SK-N-SH (cell line): ENCODE data around the gene WWC1. TPM values are rescaled to one million over a fixed set of nuclear protein-coding genes. Genes with fewer than 3 reads are reported as not detected.

Experiments used
- CTCF ChIA-PET: fragments of 300-600, 350-600 bp; formaldehyde crosslinking; extraction: SDS; loops from one replicate; lab custom pipeline; 2021; lab: Yijun Ruan, JAX
- POLR2A ChIA-PET: fragments of 350-600 bp; sonication (Branson Sonifier 250); formaldehyde crosslinking; extraction: SDS; loops from one replicate; lab custom pipeline; 2020; ENCODE audit warnings: antibody characterized with exemption, inconsistent platforms; lab: Yijun Ruan, JAX
- DNase-seq: peaks from one replicate; pipeline ENCODE4 v3.0.0; 2012
- H2AFZ ChIP-seq: fragments of 200-600 bp; sonication (generic); 2 replicates; pipeline ENCODE4 v1.8.1; 2016; ENCODE audit warnings: antibody characterized with exemption, mild to moderate bottlenecking, low read depth
- H3F3A ChIP-seq: fragments of 200-600 bp; sonication (generic); replicated peaks from 2 replicates; pipeline ENCODE3; 2016; ENCODE audit warnings: antibody characterized with exemption, mild to moderate bottlenecking; ENCODE audit not compliant: insufficient read depth
- H3K27ac ChIP-seq, 2 experiments: fragments of 200-500 bp in 1 of 2; fragments of 200-600 bp in 1 of 2; sonication (Bioruptor generic) in 1 of 2; sonication (generic), shearing (Covaris generic) in 1 of 2; 2 replicates each; pipeline versions ENCODE4 v1.5.1 to v1.6.1; 2014 to 2016; ENCODE audit warnings: low read depth in 2 of 2, inconsistent platforms in 1 of 2, low read length in 1 of 2, mild to moderate bottlenecking in 1 of 2, mixed read lengths in 1 of 2
- H3K27me3 ChIP-seq: fragments of 200-600 bp; sonication (generic), shearing (Covaris generic); 2 replicates; pipeline ENCODE4 v1.6.1; 2016; ENCODE audit warnings: mixed run types; ENCODE audit not compliant: insufficient read depth
- H3K36me3 ChIP-seq, 2 experiments: fragments of 200-500 bp in 1 of 2; fragments of 200-600 bp in 1 of 2; sonication (Bioruptor generic) in 1 of 2; sonication (generic) in 1 of 2; replicated peaks in 1 of 2; 2 replicates each; pipeline versions ENCODE3 to v1.5.1; 2014 to 2016; ENCODE audit warnings: low read length in 1 of 2, mild to moderate bottlenecking in 1 of 2; ENCODE audit not compliant: insufficient read depth in 2 of 2, control insufficient read depth in 1 of 2
- H3K4me1 ChIP-seq, 2 experiments: fragments of 200-500 bp in 1 of 2; fragments of 200-600 bp in 1 of 2; sonication (Bioruptor generic) in 1 of 2; sonication (generic), shearing (Covaris generic) in 1 of 2; 2 replicates each; pipeline versions ENCODE4 v1.5.1 to v1.6.1; 2014 to 2016; ENCODE audit warnings: low read depth in 1 of 2, low read length in 1 of 2, mixed run types in 1 of 2; ENCODE audit not compliant: insufficient read depth in 2 of 2, control insufficient read depth in 1 of 2
- H3K4me2 ChIP-seq: fragments of 200-600 bp; sonication (generic), shearing (Covaris generic); 2 replicates; pipeline ENCODE4 v1.6.1; 2017; ENCODE audit warnings: mixed run types
- H3K4me3 ChIP-seq, 2 experiments: fragments of 200-500 bp in 1 of 2; fragments of 200-600 bp in 1 of 2; sonication (Bioruptor generic) in 1 of 2; sonication (generic), shearing (Covaris generic) in 1 of 2; 2 replicates each; pipeline versions ENCODE4 v1.5.1 to v1.8.1; 2014 to 2016; ENCODE audit warnings: low read depth in 2 of 2, inconsistent platforms in 1 of 2, low read length in 1 of 2, mild to moderate bottlenecking in 1 of 2, mixed read lengths in 1 of 2, moderate library complexity in 1 of 2
- H3K79me2 ChIP-seq: fragments of 200-600 bp; sonication (generic); 2 replicates; pipeline ENCODE4 v1.8.1; 2017; ENCODE audit warnings: mild to moderate bottlenecking; ENCODE audit not compliant: insufficient read depth
- H3K9ac ChIP-seq: fragments of 200-600 bp; sonication (generic); 2 replicates; pipeline ENCODE4 v1.6.1; 2017; ENCODE audit warnings: mixed run types
- H3K9me2 ChIP-seq: fragments of 200-600 bp; sonication (generic); 2 replicates; pipeline ENCODE4 v1.6.1; 2017; ENCODE audit warnings: mixed run types
- H3K9me3 ChIP-seq: fragments of 200-600 bp; sonication (generic); 2 replicates; pipeline ENCODE4 v1.6.1; 2017; ENCODE audit warnings: mixed run types, mild to moderate bottlenecking, moderate library complexity
- H4K20me1 ChIP-seq: fragments of 200-600 bp; sonication (generic); 2 replicates; pipeline ENCODE4 v1.6.1; 2017; ENCODE audit warnings: mild to moderate bottlenecking, mixed run types; ENCODE audit not compliant: insufficient read depth
- ELF1 ChIP-seq: IDR thresholded peaks from 2 replicates; pipeline ENCODE4 v1.4.0; 2012
- EP300 ChIP-seq, 2 experiments: IDR thresholded peaks; 2 replicates each; pipeline versions ENCODE4 v1.4.0 to v1.6.1; 2012; ENCODE audit warnings: borderline replicate concordance in 1 of 2, low read depth in 1 of 2, low read length in 1 of 2
- FOSL2 ChIP-seq: IDR thresholded peaks from 2 replicates; pipeline ENCODE4 v1.4.0; 2012; ENCODE audit warnings: low read depth, mild to moderate bottlenecking, moderate library complexity, borderline replicate concordance
- FOXJ3 ChIP-seq: sonication (generic); formaldehyde crosslinking; IDR thresholded peaks from 2 replicates; pipeline ENCODE4 v1.5.1; 2020; ENCODE audit warnings: mild to moderate bottlenecking, missing genetic modification reagents
- FOXM1 ChIP-seq: IDR thresholded peaks from 2 replicates; pipeline ENCODE4 v1.4.0; 2012; ENCODE audit warnings: low read depth, mild to moderate bottlenecking
- GABPA ChIP-seq: IDR thresholded peaks from 2 replicates; pipeline ENCODE4 v1.4.0; 2012; ENCODE audit warnings: low read depth, mild to moderate bottlenecking
- MEF2A ChIP-seq: IDR thresholded peaks from 2 replicates; pipeline ENCODE4 v1.4.0; 2012; ENCODE audit warnings: low read depth, borderline replicate concordance
- MXI1 ChIP-seq: IDR thresholded peaks from 2 replicates; pipeline ENCODE4 v1.6.1; 2012; ENCODE audit warnings: mild to moderate bottlenecking, low read depth, low read length, improper control_type of control experiment
- POLR2AphosphoS5 ChIP-seq: IDR thresholded peaks from 2 replicates; pipeline ENCODE4 v1.6.1; 2012; ENCODE audit warnings: low read depth, low read length
- RAD21 ChIP-seq: IDR thresholded peaks from 2 replicates; pipeline ENCODE4 v1.6.1; 2012; ENCODE audit warnings: mild to moderate bottlenecking, low read length
- REST ChIP-seq: IDR thresholded peaks from 2 replicates; pipeline ENCODE4 v1.6.1; 2012; ENCODE audit warnings: mild to moderate bottlenecking, low read depth, low read length, moderate library complexity
- SIN3A ChIP-seq: IDR thresholded peaks from 2 replicates; pipeline ENCODE4 v1.6.1; 2012; ENCODE audit warnings: low read depth, mild to moderate bottlenecking, low read length, moderate library complexity, borderline replicate concordance
- SMC3 ChIP-seq: IDR thresholded peaks from 2 replicates; pipeline ENCODE4 v1.6.1; 2012; ENCODE audit warnings: low read depth, low read length, improper control_type of control experiment
- TAF1 ChIP-seq: IDR thresholded peaks from 2 replicates; pipeline ENCODE4 v1.6.1; 2012; ENCODE audit warnings: low read depth, mild to moderate bottlenecking, low read length, moderate library complexity, borderline replicate concordance
- TCF12 ChIP-seq: IDR thresholded peaks from 2 replicates; pipeline ENCODE4 v1.4.0; 2012
- YY1 ChIP-seq: IDR thresholded peaks from 2 replicates; pipeline ENCODE4 v1.4.0; 2012; ENCODE audit warnings: low read depth, mild to moderate bottlenecking
- WGBS: methylation state at CpG from one replicate; pipeline ENCODE4 v1.1.6; 2017; ENCODE audit warnings: low lambda C conversion rate; 5-methylcytosine and 5-hydroxymethylcytosine counted together
- polyA plus RNA-seq, 3 experiments: library from polyadenylated mRNA; depleted of rRNA; stranded (reverse); fragments of >200 nt; gene quantifications; 2 replicates each; pipeline ENCODE4 v1.2.3, GENCODE V29; 2012
- TF ChIP-seq, protein P1 (sequence below): fragments of 200-600 bp; sonication (generic); IDR thresholded peaks from 2 replicates; pipeline ENCODE4 v1.6.1; 2017; ENCODE audit warnings: antibody characterized with exemption, mild to moderate bottlenecking, moderate library complexity
- TF ChIP-seq, protein P2 (sequence below): fragments of 150-350 bp; IDR thresholded peaks from 2 replicates; pipeline ENCODE4 v1.6.1; 2017; ENCODE audit warnings: antibody characterized with exemption, low read length, low read depth, borderline replicate concordance
- TF ChIP-seq, protein P3 (sequence below): IDR thresholded peaks from 2 replicates; pipeline ENCODE4 v1.4.0; 2012; ENCODE audit warnings: low read depth
- TF ChIP-seq, protein P4 (sequence below): IDR thresholded peaks from 2 replicates; pipeline ENCODE4 v1.4.0; 2012; ENCODE audit warnings: low read depth, borderline replicate concordance

The WWC1 gene
- polyA plus RNA-seq, 1 of the 3 experiments (the other 2 are of a cell fraction): 16.9 TPM

- WGBS: 97% methylated on average over 4 of the region's 4 CpGs
- TF ChIP-seq MEF2A: no peak
- TF ChIP-seq ELF1: no peak
- Histone ChIP-seq H3K27me3 (no peaks in the 10 kb centered on the region), H3F3A (no peaks in the 10 kb centered on the region), H3K4me2 (no peak overlapping the region), H4K20me1 (no peaks in the 10 kb centered on the region), H3K9me3 (no peaks in the 10 kb centered on the region), H3K4me3 (no peak overlapping the region), H3K9ac (no peak overlapping the region), H3K9me2 (no peaks in the 10 kb centered on the region), H3K4me1 (no peaks in the 10 kb centered on the region), H2AFZ (no peak overlapping the region), H3K79me2 (peaks cover 9% of the 10 kb centered on the region; the same call in 1 of the 2 replicates), H3K27ac (no peak overlapping the region), H3K36me3 (peaks cover 0 to 3% of the 10 kb centered on the region in 2 experiments)
- ChIA-PET POLR2A (no interaction called here), CTCF (interaction anchor here (0.6 kb wide), 1 partner anchor 1521 kb away, joined by 3 read pairs; no protein-coding TSS in a partner anchor)
- no peak for DNase-seq
Observed at GRCh38 chr5:168374532-168374931, 83.1 kb downstream of the WWC1 start.

GRCh38 chr5:168375214-168375613 lies 83.8 kb downstream of the WWC1 start:
- Histone ChIP-seq H3F3A (no peaks in the 10 kb centered on the region), H3K9me3 (no peaks in the 10 kb centered on the region), H3K9me2 (no peaks in the 10 kb centered on the region), H3K9ac (no peak overlapping the region), H3K27me3 (no peaks in the 10 kb centered on the region), H3K36me3 (peaks cover 0 to 3% of the 10 kb centered on the region in 2 experiments), H4K20me1 (no peaks in the 10 kb centered on the region), H2AFZ (no peak overlapping the region), H3K27ac (no peak overlapping the region), H3K4me3 (no peak overlapping the region), H3K79me2 (peaks cover 5% of the 10 kb centered on the region; the same call in 1 of the 2 replicates), H3K4me1 (no peaks in the 10 kb centered on the region), H3K4me2 (no peak overlapping the region)
- CTCF ChIA-PET: no interaction called here
- TF ChIP-seq, protein P1, sequence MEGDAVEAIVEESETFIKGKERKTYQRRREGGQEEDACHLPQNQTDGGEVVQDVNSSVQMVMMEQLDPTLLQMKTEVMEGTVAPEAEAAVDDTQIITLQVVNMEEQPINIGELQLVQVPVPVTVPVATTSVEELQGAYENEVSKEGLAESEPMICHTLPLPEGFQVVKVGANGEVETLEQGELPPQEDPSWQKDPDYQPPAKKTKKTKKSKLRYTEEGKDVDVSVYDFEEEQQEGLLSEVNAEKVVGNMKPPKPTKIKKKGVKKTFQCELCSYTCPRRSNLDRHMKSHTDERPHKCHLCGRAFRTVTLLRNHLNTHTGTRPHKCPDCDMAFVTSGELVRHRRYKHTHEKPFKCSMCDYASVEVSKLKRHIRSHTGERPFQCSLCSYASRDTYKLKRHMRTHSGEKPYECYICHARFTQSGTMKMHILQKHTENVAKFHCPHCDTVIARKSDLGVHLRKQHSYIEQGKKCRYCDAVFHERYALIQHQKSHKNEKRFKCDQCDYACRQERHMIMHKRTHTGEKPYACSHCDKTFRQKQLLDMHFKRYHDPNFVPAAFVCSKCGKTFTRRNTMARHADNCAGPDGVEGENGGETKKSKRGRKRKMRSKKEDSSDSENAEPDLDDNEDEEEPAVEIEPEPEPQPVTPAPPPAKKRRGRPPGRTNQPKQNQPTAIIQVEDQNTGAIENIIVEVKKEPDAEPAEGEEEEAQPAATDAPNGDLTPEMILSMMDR: no peak
- TF ChIP-seq MEF2A: no peak
- TF ChIP-seq REST: no peak
- no peak for TF ChIP-seq SMC3
- no peak for TF ChIP-seq YY1
- no peak for TF ChIP-seq SIN3A
- TF ChIP-seq FOXM1: no peak
- TF ChIP-seq RAD21: no peak
- no peak for TF ChIP-seq FOXJ3 (CRISPR knock-in tag)
- no peak for TF ChIP-seq MXI1
- TF ChIP-seq, protein P2, sequence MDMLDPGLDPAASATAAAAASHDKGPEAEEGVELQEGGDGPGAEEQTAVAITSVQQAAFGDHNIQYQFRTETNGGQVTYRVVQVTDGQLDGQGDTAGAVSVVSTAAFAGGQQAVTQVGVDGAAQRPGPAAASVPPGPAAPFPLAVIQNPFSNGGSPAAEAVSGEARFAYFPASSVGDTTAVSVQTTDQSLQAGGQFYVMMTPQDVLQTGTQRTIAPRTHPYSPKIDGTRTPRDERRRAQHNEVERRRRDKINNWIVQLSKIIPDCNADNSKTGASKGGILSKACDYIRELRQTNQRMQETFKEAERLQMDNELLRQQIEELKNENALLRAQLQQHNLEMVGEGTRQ: no peak
- no peak for TF ChIP-seq EP300 (IDR thresholded peaks at IDR 0.05; ENCODE audit: borderline replicate concordance in 1 of 2, low read depth in 1 of 2, low read length in 1 of 2)
- TF ChIP-seq, protein P3, sequence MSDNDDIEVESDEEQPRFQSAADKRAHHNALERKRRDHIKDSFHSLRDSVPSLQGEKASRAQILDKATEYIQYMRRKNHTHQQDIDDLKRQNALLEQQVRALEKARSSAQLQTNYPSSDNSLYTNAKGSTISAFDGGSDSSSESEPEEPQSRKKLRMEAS: no peak
- no peak for TF ChIP-seq FOSL2
- no peak for TF ChIP-seq GABPA
- no peak for TF ChIP-seq TAF1
- TF ChIP-seq POLR2AphosphoS5: no peak
- TF ChIP-seq, protein P4, sequence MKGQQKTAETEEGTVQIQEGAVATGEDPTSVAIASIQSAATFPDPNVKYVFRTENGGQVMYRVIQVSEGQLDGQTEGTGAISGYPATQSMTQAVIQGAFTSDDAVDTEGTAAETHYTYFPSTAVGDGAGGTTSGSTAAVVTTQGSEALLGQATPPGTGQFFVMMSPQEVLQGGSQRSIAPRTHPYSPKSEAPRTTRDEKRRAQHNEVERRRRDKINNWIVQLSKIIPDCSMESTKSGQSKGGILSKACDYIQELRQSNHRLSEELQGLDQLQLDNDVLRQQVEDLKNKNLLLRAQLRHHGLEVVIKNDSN: no peak
- TF ChIP-seq TCF12: no peak
- no peak for DNase-seq
- WGBS: 91% methylated on average over 7 of the region's 7 CpGs
- POLR2A ChIA-PET: no interaction called here
